ENCODE measurements around the gene CUX1.
"Not testable (repeated sequence)": the region's sequence is repeated elsewhere in the genome, so short reads cannot be mapped to it uniquely, and the experiment has no call there.

Gene CUX1

GRCh38 chr7:102227371-102227770 lies 409.9 kb downstream of the CUX1 start:
- DNase-seq (ENCODE audit: low read depth), result no peak
- H3K4me3 ChIP-seq (ENCODE audit: control insufficient read depth, low read depth, low read length), result no peak overlapping the region
- TF ChIP-seq CTCF (IDR thresholded peaks at IDR 0.05; ENCODE audit: control insufficient read depth, insufficient read depth, low read depth, low read length, missing control alignments), result no peak

- TF ChIP-seq CTCF (IDR thresholded peaks at IDR 0.05; ENCODE audit: control insufficient read depth, insufficient read depth, low read depth, low read length, missing control alignments), result no peak
- no peak overlapping the region for H3K4me3 ChIP-seq (ENCODE audit: control insufficient read depth, low read depth, low read length)
- DNase-seq (ENCODE audit: low read depth), result no peak
Observed at GRCh38 chr7:102228935-102229334, 411.5 kb downstream of the CUX1 start.

- DNase-seq (ENCODE audit: low read depth); H3K4me3 ChIP-seq (ENCODE audit: control insufficient read depth, low read depth, low read length): not testable (repeated sequence)
Observed at GRCh38 chr7:102230162-102230561, 412.7 kb downstream of the CUX1 start.

DNA sequence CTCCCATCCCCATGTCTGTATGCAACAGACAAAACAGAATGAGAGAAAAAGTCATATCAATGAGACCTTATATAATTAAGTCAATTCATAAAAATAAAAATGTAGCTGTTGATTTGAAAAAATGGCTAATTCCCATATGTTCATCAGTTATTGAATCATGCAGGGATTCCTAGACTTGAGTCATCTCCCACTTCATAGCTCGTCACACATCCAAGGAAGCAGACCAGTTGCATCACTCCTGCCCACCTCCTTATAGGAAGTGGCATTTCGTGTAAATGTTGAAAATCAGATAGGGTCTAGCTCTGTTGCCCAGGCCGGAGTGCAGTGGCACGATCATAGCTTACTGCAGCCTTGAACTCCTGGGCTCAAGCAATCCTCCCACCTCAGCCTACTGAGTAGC lies 413.2 kb downstream of the CUX1 start:
- H3K4me3 ChIP-seq (ENCODE audit: control insufficient read depth, low read depth, low read length), result no peak overlapping the region
- no peak for DNase-seq (ENCODE audit: low read depth)
- TF ChIP-seq CTCF (IDR thresholded peaks at IDR 0.05; ENCODE audit: control insufficient read depth, insufficient read depth, low read depth, low read length, missing control alignments), result no peak

GRCh38 chr7:102232611-102233286 lies 415.3 kb downstream of the CUX1 start:
- no peak overlapping the region for H3K4me3 ChIP-seq (ENCODE audit: control insufficient read depth, low read depth, low read length)
- TF ChIP-seq CTCF (IDR thresholded peaks at IDR 0.05; ENCODE audit: control insufficient read depth, insufficient read depth, low read depth, low read length, missing control alignments), result no peak
- no peak for DNase-seq (ENCODE audit: low read depth)

DNA sequence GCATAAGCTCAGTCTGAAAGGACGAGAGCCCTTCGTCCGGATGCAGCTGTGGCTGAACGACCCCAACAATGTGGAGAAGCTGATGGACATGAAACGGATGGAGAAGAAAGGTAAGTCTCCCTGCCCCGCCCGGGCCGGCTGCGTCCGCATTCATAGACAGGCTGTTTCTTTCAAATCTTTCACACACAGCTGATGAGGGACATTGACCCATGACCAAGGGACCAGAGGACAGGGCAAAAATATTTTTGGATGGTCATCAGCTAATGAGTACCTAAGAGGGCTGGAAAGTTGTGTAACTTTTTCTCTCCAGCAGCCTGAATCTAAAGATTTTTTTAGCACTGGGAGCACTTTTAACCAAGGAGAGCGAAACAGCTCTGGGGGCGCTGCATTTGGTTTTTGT lies 416.7 kb downstream of the CUX1 start:
- no peak overlapping the region for H3K4me3 ChIP-seq (ENCODE audit: control insufficient read depth, low read depth, low read length)
- no peak for TF ChIP-seq CTCF (IDR thresholded peaks at IDR 0.05; ENCODE audit: control insufficient read depth, insufficient read depth, low read depth, low read length, missing control alignments)
- DNase-seq (ENCODE audit: low read depth), result no peak

- TF ChIP-seq CTCF (IDR thresholded peaks at IDR 0.05; ENCODE audit: control insufficient read depth, insufficient read depth, low read depth, low read length, missing control alignments), result no peak
- no peak overlapping the region for H3K4me3 ChIP-seq (ENCODE audit: control insufficient read depth, low read depth, low read length)
- no peak for DNase-seq (ENCODE audit: low read depth)
Observed at GRCh38 chr7:102234801-102235550, 417.6 kb downstream of the CUX1 start.
